HG02885 (cell line): ENCODE results near the gene ROBO1.

ENCODE experiments used
- ATAC-seq: cut with Tn5 transposase; IDR thresholded peaks from one replicate; pipeline ENCODE4 v1.9.1; 2021; ENCODE audit warnings: mild to moderate bottlenecking; ENCODE audit not compliant: unreplicated experiment, poor library complexity

Gene ROBO1

GRCh38 chr3:78562328-78562727, 1205.5 kb downstream of the ROBO1 start:
- no peak for ATAC-seq
